Fibroblast of villous mesenchyme (primary cell): ENCODE data around the gene UBALD1. TPM values are rescaled to one million over a fixed set of nuclear protein-coding genes. Genes with fewer than 3 reads are reported as not detected.

Experiments
- DNase-seq: peaks from one replicate; pipeline ENCODE4 v3.0.0-alpha.2; 2010; ENCODE audit warnings: low read depth
- H3K4me3 ChIP-seq: 2 replicates; pipeline ENCODE4 v1.5.1; 2011; ENCODE audit warnings: low read depth, mild to moderate bottlenecking, low read length
- total RNA-seq: library from RNA; depleted of rRNA; stranded (reverse); fragments of >200 nt; gene quantifications from 2 replicates; pipeline ENCODE4 v1.2.3, GENCODE V29; 2012
- TF ChIP-seq, protein P1 (sequence below): IDR thresholded peaks from 2 replicates; pipeline ENCODE4 v1.5.1; 2012; ENCODE audit warnings: low read depth, mild to moderate bottlenecking, low read length; ENCODE audit not compliant: insufficient read depth

UBALD1 gene
- total RNA-seq, 1 donor = 6.9 TPM

DNA sequence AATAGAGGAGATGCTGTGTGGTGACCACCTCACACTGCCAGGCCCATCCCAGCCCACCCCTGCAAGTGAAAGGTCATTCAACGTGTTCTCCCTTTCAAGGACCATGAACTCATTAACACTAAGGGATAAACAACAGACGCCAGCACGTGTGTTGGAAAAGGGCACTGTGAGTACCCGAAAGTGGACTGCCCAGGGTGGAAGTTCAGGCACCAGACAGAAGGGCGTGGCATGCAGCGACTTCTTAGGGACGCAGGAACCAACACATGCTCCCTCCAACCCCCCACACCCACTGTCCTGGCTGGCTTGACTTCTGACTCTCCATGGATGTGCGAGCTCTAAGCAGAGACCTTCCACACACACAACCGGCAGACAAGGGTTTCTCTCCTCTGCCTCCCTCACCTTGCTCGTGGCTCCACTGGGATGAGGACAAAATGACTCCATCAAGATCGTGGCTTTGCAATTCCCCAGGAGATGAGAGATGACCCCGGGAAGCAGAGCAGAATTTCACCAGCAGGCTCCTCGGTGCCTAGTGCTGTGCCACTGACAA is 11.0 kb downstream of the UBALD1 start:
- TF ChIP-seq, protein P1, sequence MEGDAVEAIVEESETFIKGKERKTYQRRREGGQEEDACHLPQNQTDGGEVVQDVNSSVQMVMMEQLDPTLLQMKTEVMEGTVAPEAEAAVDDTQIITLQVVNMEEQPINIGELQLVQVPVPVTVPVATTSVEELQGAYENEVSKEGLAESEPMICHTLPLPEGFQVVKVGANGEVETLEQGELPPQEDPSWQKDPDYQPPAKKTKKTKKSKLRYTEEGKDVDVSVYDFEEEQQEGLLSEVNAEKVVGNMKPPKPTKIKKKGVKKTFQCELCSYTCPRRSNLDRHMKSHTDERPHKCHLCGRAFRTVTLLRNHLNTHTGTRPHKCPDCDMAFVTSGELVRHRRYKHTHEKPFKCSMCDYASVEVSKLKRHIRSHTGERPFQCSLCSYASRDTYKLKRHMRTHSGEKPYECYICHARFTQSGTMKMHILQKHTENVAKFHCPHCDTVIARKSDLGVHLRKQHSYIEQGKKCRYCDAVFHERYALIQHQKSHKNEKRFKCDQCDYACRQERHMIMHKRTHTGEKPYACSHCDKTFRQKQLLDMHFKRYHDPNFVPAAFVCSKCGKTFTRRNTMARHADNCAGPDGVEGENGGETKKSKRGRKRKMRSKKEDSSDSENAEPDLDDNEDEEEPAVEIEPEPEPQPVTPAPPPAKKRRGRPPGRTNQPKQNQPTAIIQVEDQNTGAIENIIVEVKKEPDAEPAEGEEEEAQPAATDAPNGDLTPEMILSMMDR = no peak
- no peak for DNase-seq
- no peak overlapping the region for H3K4me3 ChIP-seq

DNA sequence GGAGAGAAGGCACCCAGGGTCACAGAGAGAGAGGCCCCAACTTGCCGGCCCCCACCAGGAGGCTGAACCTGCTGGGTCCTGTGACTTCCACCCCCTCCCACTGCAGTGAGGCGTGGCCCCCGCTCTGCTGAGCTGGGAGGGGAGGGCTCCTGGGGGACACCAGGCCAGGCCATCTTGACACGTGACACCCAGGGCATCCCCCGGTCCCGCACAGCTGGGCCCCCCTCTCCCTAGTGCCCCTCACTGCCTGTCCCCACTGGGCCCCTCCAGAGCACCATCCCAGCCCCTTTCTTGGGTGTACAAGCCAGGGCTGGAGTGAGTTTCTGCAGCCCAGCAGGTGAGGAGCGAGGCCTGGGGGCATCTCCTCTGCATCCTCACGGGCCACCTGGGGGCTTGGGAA is 12.4 kb downstream of the UBALD1 start:
- TF ChIP-seq, protein P1 = no peak
- no peak for DNase-seq

DNA sequence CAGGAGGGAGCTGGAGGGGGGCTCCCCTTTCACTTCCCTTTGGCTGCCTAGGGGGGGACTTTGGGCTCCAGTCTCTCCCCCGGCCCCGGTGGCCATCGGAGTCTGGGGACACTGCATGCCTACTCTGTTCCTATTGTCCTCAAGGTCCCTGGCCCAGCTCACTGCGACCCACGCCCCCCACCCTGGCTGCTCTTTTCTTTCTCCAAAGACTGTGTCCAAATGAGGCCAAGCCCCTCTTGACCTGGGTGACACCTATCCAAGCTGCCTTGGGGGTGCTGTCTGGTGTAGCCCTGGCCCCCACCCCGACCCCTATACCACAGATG is 12.9 kb downstream of the UBALD1 start:
- TF ChIP-seq, protein P1 = no peak
- no peak overlapping the region for H3K4me3 ChIP-seq

More for the DNA sequence above, 12.4 kb downstream of the UBALD1 start:
- H3K4me3 ChIP-seq = no peak overlapping the region

DNA sequence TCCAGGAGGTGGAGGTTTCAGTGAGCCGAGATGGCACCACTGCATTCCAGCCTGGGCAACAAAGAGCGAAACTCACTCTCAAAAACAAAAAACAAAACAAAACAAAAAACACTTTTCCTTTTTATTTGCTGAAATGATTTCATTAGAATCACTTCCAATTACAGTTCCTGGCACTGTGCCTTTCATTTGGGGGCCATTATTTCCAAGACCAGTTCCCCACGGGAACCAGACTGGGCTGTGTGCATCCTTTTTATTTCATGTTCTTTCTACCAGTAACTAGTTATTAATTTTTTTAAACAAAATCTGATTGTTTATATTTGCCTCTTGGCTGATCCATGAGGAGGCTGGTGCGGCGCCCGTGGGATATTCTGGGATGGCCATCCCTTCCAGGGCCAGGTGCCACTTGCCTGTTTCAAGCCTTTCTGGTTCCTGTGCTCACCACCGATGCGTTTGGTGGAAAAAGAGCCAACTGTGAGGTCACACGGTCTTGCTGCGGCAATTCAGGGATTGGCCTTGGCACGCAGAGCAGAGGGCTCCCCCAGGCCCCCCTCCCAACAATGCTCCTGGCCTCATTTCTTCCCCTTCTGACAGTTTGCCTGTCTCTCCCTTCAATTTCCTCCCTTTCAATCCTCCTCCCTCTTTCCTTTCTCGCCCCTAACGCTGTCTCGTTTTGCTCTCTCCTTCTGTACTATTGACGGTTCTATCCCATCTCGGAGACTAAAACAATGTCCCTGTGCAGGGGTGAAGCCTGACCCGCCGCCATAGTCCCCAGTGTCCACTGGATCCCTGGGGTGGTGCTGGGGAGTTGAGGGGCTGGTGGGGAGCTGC is 13.4 kb downstream of the UBALD1 start:
- DNase-seq = no peak
- no peak overlapping the region for H3K4me3 ChIP-seq
- TF ChIP-seq, protein P1 = no peak

More for the DNA sequence above, 12.9 kb downstream of the UBALD1 start:
- DNase-seq = no peak

DNA sequence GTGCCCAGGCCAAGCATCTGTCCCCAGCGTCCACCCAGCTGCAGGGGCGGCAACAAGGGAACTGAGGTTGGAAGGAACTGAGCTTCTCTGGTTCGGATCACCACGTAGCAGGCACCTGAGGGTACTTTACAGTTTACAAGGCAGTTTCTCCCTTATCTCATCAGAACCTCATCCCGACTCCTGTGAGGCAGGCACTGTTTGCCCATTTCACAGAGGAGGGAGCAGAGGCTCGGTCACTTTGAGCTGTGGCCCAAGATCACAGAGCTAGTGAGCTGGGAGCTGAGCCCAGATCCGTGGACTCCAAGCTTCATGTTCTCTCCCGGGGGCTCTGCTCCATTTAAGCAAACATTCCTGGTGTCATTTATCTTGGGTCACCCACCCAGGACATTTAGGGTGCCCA is 15.1 kb downstream of the UBALD1 start:
- no peak for DNase-seq
- TF ChIP-seq, protein P1 = no peak
- no peak overlapping the region for H3K4me3 ChIP-seq

DNA sequence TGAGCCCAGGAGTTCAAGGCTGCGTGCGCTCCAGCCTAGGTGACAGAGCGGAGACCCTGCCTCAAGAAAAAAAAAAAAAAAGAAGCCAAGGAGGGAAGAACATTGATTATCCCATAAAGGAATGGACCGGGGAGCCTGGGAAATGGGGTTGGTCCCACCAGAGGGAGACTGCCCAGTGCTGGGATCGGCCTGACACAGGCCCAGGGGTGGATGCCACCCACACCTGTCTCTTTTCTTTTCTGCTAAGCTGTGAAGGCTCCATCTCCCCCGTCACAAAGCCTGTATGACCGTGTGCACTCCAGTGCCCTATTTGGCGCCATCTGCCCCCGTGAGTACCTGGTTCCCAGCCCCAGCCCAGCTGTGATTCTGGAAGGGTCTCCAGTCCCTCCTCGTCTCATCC is 15.7 kb downstream of the UBALD1 start:
- no peak for DNase-seq
- TF ChIP-seq, protein P1 = no peak
- no peak overlapping the region for H3K4me3 ChIP-seq

DNA sequence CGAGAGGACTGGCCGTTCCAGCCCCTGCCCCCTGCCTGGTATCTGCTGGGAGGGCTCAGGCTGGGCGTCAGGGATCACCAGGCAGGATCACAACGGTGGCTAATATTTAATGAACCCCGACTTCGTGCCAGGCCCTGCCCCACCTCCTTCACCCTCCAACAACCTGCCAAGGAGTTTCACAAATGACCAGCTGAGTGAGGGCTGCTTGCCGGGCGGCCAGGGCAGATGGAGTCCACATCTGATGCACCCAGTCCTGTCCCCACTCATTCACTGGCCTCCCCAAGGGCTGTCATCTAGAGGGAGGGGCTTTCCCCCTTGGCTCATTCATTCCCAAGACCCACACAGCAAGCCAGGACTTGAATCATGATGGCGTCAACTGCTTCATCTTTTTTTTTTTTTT is 17.5 kb downstream of the UBALD1 start:
- no peak for DNase-seq
- TF ChIP-seq, protein P1 = no peak
- no peak overlapping the region for H3K4me3 ChIP-seq
